ENCODE measurements around the gene EIF1AD.
"Not testable (repeated sequence)": the region's sequence is repeated elsewhere in the genome, so short reads cannot be mapped to it uniquely, and the experiment has no call there.

EIF1AD gene

GRCh38 chr11:66015454-66015881 is 13.5 kb upstream of the EIF1AD start:
- H3K9ac ChIP-seq = peak overlapping the region in 2 of 11 experiments; percentile 16 to 19; a peak in 2 of 22 replicates
- H3K27me3 ChIP-seq = peaks cover 9 to 19% (median 12%) of the 10 kb centered on the region in 11 experiments
- peak overlapping the region in 3 of 11 experiments; percentile 9 to 27 (median 11); a peak in 1 of 22 replicates for H3K27ac ChIP-seq
- H3K9me3 ChIP-seq (replicated peaks in 1 of 11) = no peaks in the 10 kb centered on the region
- H3K4me1 ChIP-seq = peaks cover 17 to 53% (median 38%) of the 10 kb centered on the region in 10 experiments
- no peaks in the 10 kb centered on the region for H3K36me3 ChIP-seq
- peaks cover 0 to 7% (median 0%) of the 10 kb centered on the region in 11 experiments; a peak in 1 of 22 replicates for H4K20me1 ChIP-seq
- no peak for TF ChIP-seq Cebpa-rat (IDR thresholded peaks at IDR 0.05)
- no peak overlapping the region for H3K4me3 ChIP-seq
- H3K4me2 ChIP-seq = peak overlapping the region in 8 of 11 experiments; percentile 9 to 44 (median 26); a peak in 11 of 22 replicates

GRCh38 chr11:66014804-66015453 is 13.0 kb upstream of the EIF1AD start:
- peaks cover 12 to 48% (median 32%) of the 10 kb centered on the region in 10 experiments for H3K4me1 ChIP-seq
- H4K20me1 ChIP-seq = peaks cover 0 to 7% (median 0%) of the 10 kb centered on the region in 11 experiments; a peak in 1 of 22 replicates
- peaks cover 9 to 22% (median 12%) of the 10 kb centered on the region in 11 experiments for H3K27me3 ChIP-seq
- no peaks in the 10 kb centered on the region for H3K36me3 ChIP-seq
- H3K4me3 ChIP-seq = no peak overlapping the region
- H3K4me2 ChIP-seq = peak overlapping the region in 8 of 11 experiments; percentile 9 to 44 (median 33); a peak in 10 of 22 replicates
- TF ChIP-seq Cebpa-rat (IDR thresholded peaks at IDR 0.05) = no peak
- H3K27ac ChIP-seq = peak overlapping the region in 3 of 11 experiments; percentile 9 to 27 (median 11); a peak in 1 of 22 replicates
- H3K9ac ChIP-seq = peak overlapping the region in 3 of 11 experiments; percentile 16 to 25 (median 19); a peak in 3 of 22 replicates
- no peaks in the 10 kb centered on the region for H3K9me3 ChIP-seq (replicated peaks in 1 of 11)

- Histone ChIP-seq H3K9me3 (replicated peaks in 1 of 11) (no peaks in the 10 kb centered on the region), H3K4me1 (peaks cover 17 to 49% (median 40%) of the 10 kb centered on the region in 10 experiments), H3K27me3 (peaks cover 9 to 22% (median 12%) of the 10 kb centered on the region in 11 experiments), H3K9ac (no peak overlapping the region), H3K4me3 (no peak overlapping the region), H3K27ac (no peak overlapping the region), H4K20me1 (peaks cover 0 to 7% (median 0%) of the 10 kb centered on the region in 11 experiments; a peak in 1 of 22 replicates), H3K36me3 (no peaks in the 10 kb centered on the region), H3K4me2 (peak overlapping the region in 3 of 11 experiments; percentile 53 to 81 (median 72); a peak in 5 of 22 replicates)
- TF ChIP-seq Cebpa-rat (IDR thresholded peaks at IDR 0.05) = no peak
Measured at GRCh38 chr11:66013762-66014100, 11.8 kb upstream of the EIF1AD start.

GRCh38 chr11:66012946-66013761 is 11.2 kb upstream of the EIF1AD start:
- Histone ChIP-seq H3K4me1 (peaks cover 22 to 55% (median 46%) of the 10 kb centered on the region in 10 experiments), H3K27ac (no peak overlapping the region), H3K27me3 (peaks cover 9 to 22% (median 12%) of the 10 kb centered on the region in 11 experiments), H3K4me2 (peak overlapping the region in 8 of 11 experiments; percentile 33 to 81 (median 55); a peak in 14 of 22 replicates), H4K20me1 (peaks cover 0 to 7% (median 0%) of the 10 kb centered on the region in 11 experiments; a peak in 2 of 22 replicates), H3K9ac (0 out of 22 replicates have a peak overlapping the region, but pooled peaks of 1 of the 11 experiments have one; percentile 9), H3K9me3 (replicated peaks in 1 of 11) (no peaks in the 10 kb centered on the region), H3K36me3 (no peaks in the 10 kb centered on the region), H3K4me3 (no peak overlapping the region)
- no peak for TF ChIP-seq Cebpa-rat (IDR thresholded peaks at IDR 0.05)

- peak overlapping the region in 8 of 11 experiments; percentile 33 to 81 (median 55); a peak in 14 of 22 replicates for H3K4me2 ChIP-seq
Measured at GRCh38 chr11:66012371-66012945, 10.5 kb upstream of the EIF1AD start.

GRCh38 chr11:66011785-66012303 is 9.9 kb upstream of the EIF1AD start, which contains the start of gene CST6:
Gene CST6, plus strand, starts transcription at chr11:66012008. Its CDS starts 37 bp downstream, at chr11:66012045.
- Histone ChIP-seq H4K20me1 (peaks cover 0 to 11% (median 0%) of the 10 kb centered on the region in 11 experiments; a peak in 3 of 22 replicates), H3K36me3 (peaks cover 0 to under 1% (median 0%) of the 10 kb centered on the region in 11 experiments; a peak in 2 of 22 replicates), H3K27me3 (peaks cover 9 to 22% (median 12%) of the 10 kb centered on the region in 11 experiments), H3K4me2 (peak within 1 kb of the TSS in 8 of 11 experiments; percentile 33 to 81 (median 55); a peak in 14 of 22 replicates), H3K4me3 (no peak within 1 kb of the TSS), H3K9ac (0 out of 22 replicates have a peak within 1 kb of the TSS, but pooled peaks of 1 of the 11 experiments have one; percentile 9), H3K4me1 (peaks cover 35 to 67% (median 58%) of the 10 kb centered on the region in 10 experiments), H3K27ac (no peak within 1 kb of the TSS), H3K9me3 (replicated peaks in 1 of 11) (no peaks in the 10 kb centered on the region)
- no peak for TF ChIP-seq Cebpa-rat (IDR thresholded peaks at IDR 0.05)

More at GRCh38 chr11:66012371-66012945, 10.5 kb upstream of the EIF1AD start:
- no peaks in the 10 kb centered on the region for H3K9me3 ChIP-seq (replicated peaks in 1 of 11)
- peaks cover 29 to 62% (median 53%) of the 10 kb centered on the region in 10 experiments for H3K4me1 ChIP-seq
- H4K20me1 ChIP-seq = peaks cover 0 to 7% (median 0%) of the 10 kb centered on the region in 11 experiments; a peak in 3 of 22 replicates
- H3K36me3 ChIP-seq = no peaks in the 10 kb centered on the region
- H3K4me3 ChIP-seq = no peak overlapping the region
- peaks cover 9 to 22% (median 12%) of the 10 kb centered on the region in 11 experiments for H3K27me3 ChIP-seq
- H3K9ac ChIP-seq = 0 out of 22 replicates have a peak overlapping the region, but pooled peaks of 1 of the 11 experiments have one; percentile 9
- no peak overlapping the region for H3K27ac ChIP-seq
- no peak for TF ChIP-seq Cebpa-rat (IDR thresholded peaks at IDR 0.05)

GRCh38 chr11:66011239-66011784 is 9.4 kb upstream of the EIF1AD start:
- Histone ChIP-seq H3K36me3 (peaks cover 0 to 6% (median 2%) of the 10 kb centered on the region in 11 experiments; a peak in 10 of 22 replicates), H3K9me3 (replicated peaks in 1 of 11) (no peaks in the 10 kb centered on the region), H3K4me3 (no peak overlapping the region), H3K27me3 (peaks cover 9 to 22% (median 12%) of the 10 kb centered on the region in 11 experiments), H3K4me2 (peak overlapping the region in 3 of 11 experiments; percentile 15 to 19 (median 16); a peak in 1 of 22 replicates), H3K4me1 (peaks cover 35 to 67% (median 58%) of the 10 kb centered on the region in 10 experiments), H3K9ac (no peak overlapping the region), H3K27ac (no peak overlapping the region), H4K20me1 (peaks cover 0 to 15% (median 0%) of the 10 kb centered on the region in 11 experiments; a peak in 6 of 22 replicates)
- no peak for TF ChIP-seq Cebpa-rat (IDR thresholded peaks at IDR 0.05)

- peaks cover 31 to 61% (median 48%) of the 10 kb centered on the region in 10 experiments for H3K4me1 ChIP-seq
- H3K4me3 ChIP-seq; H3K9me3 ChIP-seq (replicated peaks in 1 of 11); H3K9ac ChIP-seq; H3K27ac ChIP-seq: not testable (repeated sequence)
- H3K4me2 ChIP-seq = peak overlapping the region in 1 of 11 experiments; percentile 22; a peak in 1 of 22 replicates
- H3K36me3 ChIP-seq = peaks cover 12 to 18% (median 14%) of the 10 kb centered on the region in 11 experiments; a peak in 21 of 22 replicates
- H4K20me1 ChIP-seq = peaks cover 0 to 19% (median 4%) of the 10 kb centered on the region in 11 experiments; a peak in 7 of 22 replicates
- H3K27me3 ChIP-seq = peaks cover 9 to 22% (median 12%) of the 10 kb centered on the region in 11 experiments
Measured at GRCh38 chr11:66010036-66010435, 8.1 kb upstream of the EIF1AD start.

All from BLaER1 treated with 17β-estradiol and CSF1 and Interleukin-3, amounts not matched to agents 10 nM and 100 nM (cell line).